Endothelial cell of umbilical vein (primary cell): ENCODE data around the gene ACD.

Experiments
- JUN ChIP-seq: IDR thresholded peaks from 2 replicates; pipeline ENCODE4 v1.6.1; 2011; ENCODE audit warnings: borderline replicate concordance, low read depth; ENCODE audit not compliant: insufficient read length, insufficient read depth
- POLR2A ChIP-seq: IDR thresholded peaks from 2 replicates; pipeline ENCODE4 v1.6.1; 2012; ENCODE audit warnings: low read depth, mild to moderate bottlenecking, control low read depth, low read length
- TF ChIP-seq, protein P1 (sequence below), 2 donors: IDR thresholded peaks; 1 replicate in 1 of 2; 2 replicates in 1 of 2; pipeline ENCODE4 v1.5.1; 2011; ENCODE audit warnings: low read length in 2 of 2, mild to moderate bottlenecking in 2 of 2, moderate library complexity in 2 of 2, control low read depth in 1 of 2, inconsistent platforms in 1 of 2, low read depth in 1 of 2; ENCODE audit not compliant: insufficient read depth in 1 of 2; ENCODE audit errors: extremely low read depth in 1 of 2

DNA sequence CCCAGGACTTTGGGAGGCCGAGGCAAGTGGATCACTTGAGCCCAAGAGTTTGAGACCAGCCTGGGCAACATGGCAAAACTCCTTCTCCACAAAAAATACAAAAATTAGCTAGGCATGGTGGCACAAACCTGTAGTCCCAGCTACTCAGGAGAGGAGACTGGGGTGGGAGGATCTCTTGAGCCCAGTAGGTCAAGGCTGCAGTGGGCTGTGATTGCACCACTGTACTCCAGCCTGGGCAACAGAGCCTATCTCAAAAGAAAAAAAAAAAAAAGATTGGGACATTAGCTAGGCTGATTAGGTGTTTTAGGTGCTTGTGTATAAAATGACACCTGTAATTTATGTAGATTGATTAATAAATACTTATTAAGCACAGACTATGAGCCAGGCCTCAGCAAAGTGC is 49.0 kb upstream of the ACD start:
- no peak for TF ChIP-seq JUN
- TF ChIP-seq, protein P1, sequence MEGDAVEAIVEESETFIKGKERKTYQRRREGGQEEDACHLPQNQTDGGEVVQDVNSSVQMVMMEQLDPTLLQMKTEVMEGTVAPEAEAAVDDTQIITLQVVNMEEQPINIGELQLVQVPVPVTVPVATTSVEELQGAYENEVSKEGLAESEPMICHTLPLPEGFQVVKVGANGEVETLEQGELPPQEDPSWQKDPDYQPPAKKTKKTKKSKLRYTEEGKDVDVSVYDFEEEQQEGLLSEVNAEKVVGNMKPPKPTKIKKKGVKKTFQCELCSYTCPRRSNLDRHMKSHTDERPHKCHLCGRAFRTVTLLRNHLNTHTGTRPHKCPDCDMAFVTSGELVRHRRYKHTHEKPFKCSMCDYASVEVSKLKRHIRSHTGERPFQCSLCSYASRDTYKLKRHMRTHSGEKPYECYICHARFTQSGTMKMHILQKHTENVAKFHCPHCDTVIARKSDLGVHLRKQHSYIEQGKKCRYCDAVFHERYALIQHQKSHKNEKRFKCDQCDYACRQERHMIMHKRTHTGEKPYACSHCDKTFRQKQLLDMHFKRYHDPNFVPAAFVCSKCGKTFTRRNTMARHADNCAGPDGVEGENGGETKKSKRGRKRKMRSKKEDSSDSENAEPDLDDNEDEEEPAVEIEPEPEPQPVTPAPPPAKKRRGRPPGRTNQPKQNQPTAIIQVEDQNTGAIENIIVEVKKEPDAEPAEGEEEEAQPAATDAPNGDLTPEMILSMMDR (IDR thresholded peaks at IDR 0.05; ENCODE audit: extremely low read depth in 1 of 2, insufficient read depth in 1 of 2, low read depth in 1 of 2, low read length in 2 of 2), result no peak
- TF ChIP-seq POLR2A, result no peak
